NCI-H82 treated with DMSO at 0.1 percent for 48 hours (cell line): ENCODE results near the gene PTPN6.

Experiments used
- DNase-seq: peaks from one replicate; lab custom pipeline; 2025; ENCODE audit not compliant: unreplicated experiment; lab: John Stamatoyannopoulos, UW

PTPN6 gene

DNA sequence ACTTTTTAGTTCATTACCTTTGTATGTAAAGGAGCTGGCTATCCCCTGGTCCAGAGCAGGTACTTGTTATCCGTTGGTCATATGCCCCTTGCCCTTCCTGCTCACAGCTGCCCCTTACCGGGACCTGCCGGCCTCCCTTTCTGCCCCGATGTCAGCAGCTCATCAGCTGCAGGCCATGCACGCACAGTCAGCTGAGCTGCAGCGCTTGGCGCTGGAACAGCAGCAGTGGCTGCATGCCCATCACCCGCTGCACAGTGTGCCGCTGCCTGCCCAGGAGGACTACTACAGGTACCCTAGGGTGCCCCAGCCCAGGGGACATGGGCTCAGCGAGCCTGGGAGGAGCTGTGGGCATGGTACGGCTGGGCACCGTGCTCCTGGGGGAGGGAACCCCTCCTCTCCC is 9.9 kb upstream of the PTPN6 start:
- no peak for DNase-seq

DNA sequence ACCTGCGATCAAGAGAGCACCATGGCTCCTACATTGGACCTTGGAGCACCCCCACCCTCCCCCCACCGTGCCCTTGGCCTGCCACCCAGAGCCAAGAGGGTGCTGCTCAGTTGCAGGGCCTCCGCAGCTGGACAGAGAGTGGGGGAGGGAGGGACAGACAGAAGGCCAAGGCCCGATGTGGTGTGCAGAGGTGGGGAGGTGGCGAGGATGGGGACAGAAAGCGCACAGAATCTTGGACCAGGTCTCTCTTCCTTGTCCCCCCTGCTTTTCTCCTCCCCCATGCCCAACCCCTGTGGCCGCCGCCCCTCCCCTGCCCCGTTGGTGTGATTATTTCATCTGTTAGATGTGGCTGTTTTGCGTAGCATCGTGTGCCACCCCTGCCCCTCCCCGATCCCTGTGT is 9.4 kb upstream of the PTPN6 start:
- DNase-seq: no peak

GRCh38 chr12:6942331-6942665 is 8.9 kb upstream of the PTPN6 start:
- no peak for DNase-seq

GRCh38 chr12:6943389-6943721 is 7.8 kb upstream of the PTPN6 start:
- peak; percentile 96 for DNase-seq

- DNase-seq: peak; percentile 96
Observed at GRCh38 chr12:6943722-6944380, 7.3 kb upstream of the PTPN6 start, which contains the start of the genes C12orf57 and RNU7-1. TSS of gene C12orf57 (plus strand) at chr12:6944022. CDS start at chr12:6944122, 100 bp downstream. TSS of gene RNU7-1 (plus strand) at chr12:6943816.

DNA sequence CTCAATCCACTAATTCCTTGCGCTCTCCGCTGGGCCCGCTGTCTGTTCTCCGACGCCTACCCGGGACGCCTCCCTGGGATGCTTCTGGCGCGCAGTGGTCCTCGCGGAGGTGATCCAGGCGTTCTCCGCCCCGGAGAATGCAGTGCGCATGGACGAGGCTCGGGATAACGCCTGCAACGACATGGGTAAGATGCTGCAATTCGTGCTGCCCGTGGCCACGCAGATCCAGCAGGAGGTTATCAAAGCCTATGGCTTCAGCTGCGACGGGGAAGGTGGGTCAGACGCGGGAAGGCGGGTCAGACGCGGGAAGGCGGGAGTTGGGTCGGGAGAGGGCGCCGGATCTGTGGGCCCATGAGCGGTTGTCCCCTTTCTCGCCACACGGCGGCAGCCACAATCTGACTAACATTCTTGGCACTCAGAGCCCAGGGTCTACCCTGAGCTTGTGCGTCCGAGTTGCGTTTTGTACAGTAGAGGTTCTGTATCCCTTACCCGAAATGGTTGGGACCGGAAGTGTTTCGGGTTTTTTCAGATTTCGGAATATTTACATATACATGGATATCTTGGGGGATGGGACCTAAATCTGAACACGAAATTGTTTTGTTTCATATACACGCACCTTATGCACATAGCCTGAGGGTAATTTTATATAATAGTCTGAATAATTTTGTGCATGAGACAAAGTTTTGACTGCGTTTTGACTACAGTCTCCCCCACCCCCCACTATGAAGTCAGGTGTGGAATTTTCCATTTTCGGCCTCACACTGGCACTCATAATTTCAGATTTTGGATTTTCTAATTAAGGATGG is 6.6 kb upstream of the PTPN6 start:
- peak; percentile 88 for DNase-seq

DNA sequence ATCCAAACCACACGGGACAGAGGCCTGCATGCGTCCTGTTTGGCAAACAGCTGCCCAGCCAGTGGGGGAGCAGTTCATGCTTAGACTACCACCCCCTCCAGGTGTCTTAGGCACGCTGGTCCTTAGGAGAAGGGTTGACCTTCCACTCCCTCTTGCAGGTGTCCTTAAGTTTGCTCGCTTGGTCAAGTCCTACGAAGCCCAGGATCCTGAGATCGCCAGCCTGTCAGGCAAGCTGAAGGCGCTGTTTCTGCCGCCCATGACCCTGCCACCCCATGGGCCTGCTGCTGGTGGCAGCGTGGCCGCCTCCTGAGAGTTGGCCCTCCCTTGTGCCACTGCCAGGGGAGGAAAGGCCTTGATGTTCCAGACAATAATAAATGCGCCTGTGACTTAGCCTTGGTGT is 5.5 kb upstream of the PTPN6 start:
- DNase-seq: no peak

GRCh38 chr12:6946033-6946919 is 4.9 kb upstream of the PTPN6 start:
- peak; percentile 89 for DNase-seq

GRCh38 chr12:6946920-6947374 is 4.2 kb upstream of the PTPN6 start:
- DNase-seq: no peak

DNA sequence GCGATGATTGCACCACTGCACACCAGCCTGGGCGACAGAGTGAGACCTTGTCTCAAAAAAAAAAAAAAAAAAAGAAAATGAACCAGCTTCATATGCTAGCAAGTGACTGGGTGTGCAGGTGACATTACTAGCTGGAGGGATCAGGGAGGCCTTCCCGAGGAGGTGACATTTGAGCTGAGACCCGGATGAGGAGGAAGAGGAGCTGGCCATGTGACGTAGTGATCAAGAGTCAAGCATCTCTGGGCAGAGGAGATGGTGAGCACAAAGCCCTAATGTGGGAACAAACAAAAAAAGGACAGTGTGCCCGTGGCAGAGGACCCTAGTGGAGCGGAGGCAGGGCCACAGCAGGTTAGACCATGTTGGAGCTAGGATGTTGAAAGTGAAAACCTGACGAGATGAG is 3.5 kb upstream of the PTPN6 start:
- no peak for DNase-seq

DNA sequence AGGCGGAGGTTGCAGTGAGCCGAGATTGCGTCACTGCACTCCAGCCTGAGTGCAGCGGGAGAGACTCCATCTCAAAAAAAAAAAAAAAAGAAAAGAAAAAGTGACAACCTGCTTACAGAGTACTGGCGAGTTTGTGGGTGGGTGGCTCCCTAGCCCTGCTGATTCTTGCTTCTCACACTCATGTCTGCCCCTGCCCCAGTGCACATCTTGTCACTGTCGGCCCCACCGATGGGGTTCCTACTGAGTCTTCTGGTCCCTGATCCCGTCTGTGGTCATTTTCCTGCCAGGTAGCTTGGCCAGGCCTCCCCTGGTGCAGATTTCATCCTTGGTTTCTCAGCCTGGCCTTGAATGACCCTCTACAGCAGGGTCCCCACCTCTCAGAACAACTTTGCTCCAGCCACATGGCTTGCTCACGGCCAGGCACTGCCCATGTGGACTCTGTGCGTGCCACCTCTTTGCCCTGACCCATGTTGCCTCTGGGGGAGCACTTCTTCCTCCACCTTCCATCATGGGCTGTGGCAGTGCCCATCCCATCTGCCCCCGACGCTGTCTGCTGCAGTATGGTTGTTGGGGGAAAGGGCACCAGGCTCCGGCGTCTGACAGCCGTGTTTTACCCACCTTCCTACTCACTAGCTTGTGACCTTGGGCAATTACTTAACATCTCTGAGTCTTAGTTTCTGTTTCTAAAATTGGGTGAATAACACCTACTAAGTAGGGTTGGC is 2.1 kb upstream of the PTPN6 start:
- DNase-seq: no peak

DNA sequence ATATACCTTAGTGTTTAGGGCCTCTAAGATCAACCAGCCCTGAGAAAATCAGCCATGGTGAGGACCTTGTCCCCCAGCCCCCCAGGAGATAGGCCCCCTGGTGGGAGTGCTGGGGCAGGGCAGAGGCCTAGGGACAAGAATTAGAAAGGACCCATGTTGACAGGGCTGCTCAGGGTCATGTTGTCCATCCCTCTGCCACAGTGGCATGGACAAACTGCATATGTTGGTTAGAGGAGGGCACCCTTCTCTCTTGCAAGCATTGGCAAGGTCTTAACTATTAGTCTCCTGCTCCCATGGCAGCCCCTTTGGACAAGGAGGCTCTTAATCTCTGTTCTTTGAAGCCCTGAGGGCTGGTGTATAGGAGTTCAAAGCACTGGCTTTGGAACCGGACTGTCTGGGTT is 755 bp upstream of the PTPN6 start:
- no peak for DNase-seq

DNA sequence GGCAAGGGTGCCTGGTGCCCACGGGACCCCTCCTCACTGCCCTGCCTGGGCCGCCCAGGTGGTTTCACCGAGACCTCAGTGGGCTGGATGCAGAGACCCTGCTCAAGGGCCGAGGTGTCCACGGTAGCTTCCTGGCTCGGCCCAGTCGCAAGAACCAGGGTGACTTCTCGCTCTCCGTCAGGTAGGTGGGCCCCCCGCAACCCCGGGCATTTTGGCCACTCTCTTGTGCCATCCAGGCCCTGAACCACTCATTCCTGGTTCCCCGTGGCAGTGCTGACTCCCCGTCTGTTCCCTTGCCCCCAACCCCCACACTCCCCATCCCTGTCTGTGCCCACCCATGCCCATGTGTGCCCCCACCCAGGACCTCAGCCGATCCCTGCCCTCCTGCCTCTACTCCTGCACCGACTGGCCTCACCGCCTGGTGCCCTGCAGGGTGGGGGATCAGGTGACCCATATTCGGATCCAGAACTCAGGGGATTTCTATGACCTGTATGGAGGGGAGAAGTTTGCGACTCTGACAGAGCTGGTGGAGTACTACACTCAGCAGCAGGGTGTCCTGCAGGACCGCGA is 480 bp downstream of the PTPN6 start:
- no peak for DNase-seq

GRCh38 chr12:6952121-6952862 is 1.1 kb downstream of the PTPN6 start:
- DNase-seq: no peak

GRCh38 chr12:6952863-6953441 is 1.8 kb downstream of the PTPN6 start:
- no peak for DNase-seq

GRCh38 chr12:6953442-6954315 is 2.5 kb downstream of the PTPN6 start:
- no peak for DNase-seq

- DNase-seq: no peak
Observed at GRCh38 chr12:6954316-6955107, 3.4 kb downstream of the PTPN6 start.
